NB4 (cell line): ENCODE data around the gene PTGR1.
A peak's percentile ranks its signal among the peaks of the same experiment; 100 is the strongest.

ENCODE experiments used
- DNase-seq: peaks from one replicate; pipeline ENCODE4 v3.0.0; 2010; ENCODE audit warnings: low read depth
- H3K4me3 ChIP-seq: one replicate; pipeline ENCODE4 v1.5.1; 2011; ENCODE audit warnings: mild to moderate bottlenecking, low read depth, low read length, moderate library complexity
- CTCF ChIP-seq: IDR thresholded peaks from one replicate; pipeline ENCODE4 v1.5.1; 2012; ENCODE audit warnings: low read depth, low read length
- MAX ChIP-seq: IDR thresholded peaks from 2 replicates; pipeline ENCODE4 v1.6.1; 2011; ENCODE audit warnings: low read depth, low read length
- MYC ChIP-seq: IDR thresholded peaks from 2 replicates; pipeline ENCODE4 v1.6.1; 2011; ENCODE audit warnings: low read depth, low read length
- POLR2A ChIP-seq: IDR thresholded peaks from 2 replicates; pipeline ENCODE4 v1.6.1; 2011; ENCODE audit warnings: mild to moderate bottlenecking; ENCODE audit not compliant: insufficient read length; ENCODE audit errors: extremely low read depth

Gene PTGR1

GRCh38 chr9:111601237-111602018 lies 2.0 kb upstream of the PTGR1 start:
- no peak overlapping the region for H3K4me3 ChIP-seq
- DNase-seq, result no peak
- TF ChIP-seq MAX (no peak), MYC (no peak), CTCF (no peak), POLR2A (no peak)

GRCh38 chr9:111599955-111600343 lies 502 bp upstream of the PTGR1 start:
- no peak overlapping the region for H3K4me3 ChIP-seq
- TF ChIP-seq MAX (no peak), CTCF (no peak), MYC (no peak), POLR2A (no peak)
- no peak for DNase-seq

- DNase-seq, result peak; percentile 43
- TF ChIP-seq CTCF, result no peak
- TF ChIP-seq POLR2A, result no peak
- no peak for TF ChIP-seq MAX
- TF ChIP-seq MYC, result no peak
- peak overlapping the region; percentile 64 for H3K4me3 ChIP-seq
These were observed 735 bp downstream of the PTGR1 start for GRCh38 chr9:111598733-111599091.

- no peak for TF ChIP-seq MAX
- peak; percentile 59 for TF ChIP-seq CTCF
- peak overlapping the region; percentile 64 for H3K4me3 ChIP-seq
- peak; percentile 69 for DNase-seq
These were observed 1.4 kb downstream of the PTGR1 start for GRCh38 chr9:111597852-111598732.

GRCh38 chr9:111588846-111589245 lies 10.6 kb downstream of the PTGR1 start:
- H3K4me3 ChIP-seq, result no peak overlapping the region
- DNase-seq, result no peak
- TF ChIP-seq MYC, result no peak
- TF ChIP-seq CTCF, result no peak
- TF ChIP-seq MAX, result no peak
- TF ChIP-seq POLR2A, result no peak
